BLaER1 (cell line): Measurements from ENCODE around the gene COL1A1.
A peak's percentile ranks its signal among the peaks of the same experiment; 100 is the strongest.

Experiments
- H3K27ac ChIP-seq: shearing (Covaris generic); formaldehyde crosslinking; 2 replicates; pipeline ENCODE4 v1.8.1; 2022
- H3K27me3 ChIP-seq: shearing (Covaris generic); formaldehyde crosslinking; 2 replicates; pipeline ENCODE4 v1.8.1; 2022
- H3K36me3 ChIP-seq: shearing (Covaris generic); formaldehyde crosslinking; 2 replicates; pipeline ENCODE4 v1.8.1; 2022
- H3K4me1 ChIP-seq: shearing (Covaris generic); formaldehyde crosslinking; 2 replicates; pipeline ENCODE4 v1.8.1; 2022
- H3K4me2 ChIP-seq: shearing (Covaris generic); formaldehyde crosslinking; 2 replicates; pipeline ENCODE4 v1.8.1; 2022
- H3K4me3 ChIP-seq: shearing (Covaris generic); formaldehyde crosslinking; 2 replicates; pipeline ENCODE4 v1.8.1; 2022
- H3K9ac ChIP-seq: shearing (Covaris generic); formaldehyde crosslinking; 2 replicates; pipeline ENCODE4 v1.8.1; 2022
- H3K9me3 ChIP-seq: shearing (Covaris generic); formaldehyde crosslinking; 2 replicates; pipeline ENCODE4 v1.8.1; 2022
- H4K20me1 ChIP-seq: shearing (Covaris generic); formaldehyde crosslinking; 2 replicates; pipeline ENCODE4 v1.8.1; 2022
- Cebpa-rat ChIP-seq: shearing (Covaris generic); IDR thresholded peaks from 2 replicates; pipeline ENCODE4 v1.8.1; 2022

COL1A1 gene

DNA sequence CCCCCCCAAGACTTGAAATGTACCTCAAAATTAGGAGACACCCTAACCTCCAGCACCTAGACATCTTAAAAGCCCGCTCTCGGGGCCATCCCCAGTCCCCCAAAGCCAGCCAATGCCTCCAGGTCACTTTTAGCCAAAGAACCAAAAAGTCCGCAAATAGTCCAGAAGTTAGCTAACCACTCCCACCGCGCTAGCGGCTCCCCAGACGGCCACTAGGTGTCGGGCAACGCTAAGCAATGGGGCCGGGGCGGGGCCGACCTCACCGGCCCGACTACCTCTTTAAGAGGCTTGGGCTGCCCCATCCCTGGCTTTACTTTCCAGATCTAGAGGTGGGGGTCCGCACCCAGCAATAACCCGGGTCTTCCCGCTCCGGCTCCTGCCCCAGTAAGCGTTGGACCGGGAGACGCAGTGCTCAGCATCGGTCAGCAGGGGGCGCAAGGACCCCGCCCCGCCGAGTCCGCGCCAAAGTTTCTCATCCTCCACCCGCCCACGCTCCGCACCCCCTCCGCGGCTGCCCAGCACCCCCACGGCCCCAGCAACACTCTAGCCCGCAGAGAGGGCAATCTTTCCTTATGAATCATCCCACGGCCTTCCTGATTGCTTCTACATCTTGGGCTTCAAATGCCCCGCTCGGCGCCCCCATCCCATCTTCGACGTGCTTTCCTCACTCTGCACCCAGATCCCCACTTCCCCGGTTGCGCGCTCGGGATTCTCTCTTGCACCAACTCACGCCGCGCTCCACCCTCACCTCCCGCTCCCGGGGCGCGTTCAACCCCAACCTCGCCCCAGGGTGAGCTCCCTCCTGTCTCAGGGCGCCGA lies 765 bp downstream of the COL1A1 start:
- no peaks in the 10 kb centered on the region for H3K9me3 ChIP-seq
- peak overlapping the region; percentile 65 for H3K4me3 ChIP-seq
- TF ChIP-seq Cebpa-rat, result no peak
- H3K27me3 ChIP-seq, result peaks cover 56% of the 10 kb centered on the region
- H3K4me1 ChIP-seq, result peaks cover 27% of the 10 kb centered on the region
- H3K36me3 ChIP-seq, result no peaks in the 10 kb centered on the region
- H3K4me2 ChIP-seq, result peak overlapping the region; percentile 85
- no peak overlapping the region for H3K27ac ChIP-seq
- no peaks in the 10 kb centered on the region; the same call in 1 of the 2 replicates for H4K20me1 ChIP-seq
- H3K9ac ChIP-seq, result peak overlapping the region; percentile 6; the same call in 1 of the 2 replicates

DNA sequence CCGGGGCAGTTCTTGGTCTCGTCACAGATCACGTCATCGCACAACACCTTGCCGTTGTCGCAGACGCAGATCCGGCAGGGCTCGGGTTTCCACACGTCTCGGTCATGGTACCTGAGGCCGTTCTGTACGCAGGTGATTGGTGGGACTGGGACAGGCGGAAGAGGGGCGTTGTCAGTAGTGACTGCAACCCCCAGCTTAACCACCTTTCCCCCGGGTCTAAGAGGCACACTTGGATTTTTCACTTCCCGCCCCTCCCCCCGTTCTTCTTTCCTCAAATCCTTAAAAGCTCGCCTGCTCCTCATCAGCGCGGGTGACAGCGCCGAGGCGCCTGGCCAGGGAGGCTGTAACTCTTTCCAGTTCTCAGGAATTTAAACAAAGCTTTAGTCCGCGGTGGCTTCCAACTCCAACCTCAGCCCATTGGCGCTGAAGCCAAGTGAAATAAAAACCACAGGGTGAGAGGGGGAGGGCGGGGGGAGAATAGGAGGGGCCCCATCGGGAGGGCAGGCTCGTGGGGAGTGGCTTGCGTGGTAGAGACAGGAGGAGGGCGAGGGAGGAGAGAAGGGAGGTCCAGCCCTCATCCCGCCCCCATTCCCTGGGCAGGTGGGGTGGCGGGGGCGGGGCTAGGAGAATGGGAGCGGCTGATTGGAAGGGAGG lies 1.5 kb downstream of the COL1A1 start:
- H3K27ac ChIP-seq, result no peak overlapping the region
- peaks cover 34% of the 10 kb centered on the region for H3K4me1 ChIP-seq
- H3K27me3 ChIP-seq, result peaks cover 49% of the 10 kb centered on the region
- H4K20me1 ChIP-seq, result no peaks in the 10 kb centered on the region; the same call in 1 of the 2 replicates
- no peak for TF ChIP-seq Cebpa-rat
- peak overlapping the region; percentile 65 for H3K4me3 ChIP-seq
- no peaks in the 10 kb centered on the region for H3K9me3 ChIP-seq
- H3K9ac ChIP-seq, result peak overlapping the region; percentile 6; the same call in 1 of the 2 replicates
- H3K36me3 ChIP-seq, result no peaks in the 10 kb centered on the region
- peak overlapping the region; percentile 85 for H3K4me2 ChIP-seq

DNA sequence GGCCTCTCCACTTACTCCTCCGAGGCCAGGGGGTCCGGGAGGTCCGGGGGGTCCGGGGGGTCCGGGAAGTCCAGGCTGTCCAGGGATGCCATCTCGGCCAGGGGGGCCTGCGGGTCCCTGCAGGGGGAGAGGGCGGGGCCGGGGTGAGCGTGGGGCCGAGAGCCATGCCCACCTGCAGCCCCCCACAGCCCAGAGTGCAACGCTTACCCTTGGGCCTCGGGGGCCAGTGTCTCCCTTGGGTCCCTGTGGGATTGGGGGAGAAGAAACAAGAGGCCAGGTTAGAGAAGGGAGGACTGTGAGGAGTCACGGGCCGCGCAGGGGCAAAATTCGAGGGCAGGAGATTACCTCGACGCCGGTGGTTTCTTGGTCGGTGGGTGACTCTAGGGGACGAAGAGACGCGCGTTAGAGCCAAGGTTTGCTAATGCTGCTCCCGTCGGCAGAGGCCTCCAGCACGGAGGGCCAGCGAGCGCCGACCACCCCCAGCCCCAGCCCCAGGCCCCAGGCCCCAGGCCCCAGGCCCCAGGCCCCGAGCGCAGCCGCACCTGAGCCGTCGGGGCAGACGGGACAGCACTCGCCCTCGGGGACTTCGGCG lies 2.1 kb downstream of the COL1A1 start:
- Histone ChIP-seq H3K27ac (no peak overlapping the region), H3K9me3 (no peaks in the 10 kb centered on the region), H4K20me1 (no peaks in the 10 kb centered on the region; the same call in 1 of the 2 replicates), H3K9ac (no peak overlapping the region), H3K27me3 (peaks cover 43% of the 10 kb centered on the region), H3K4me1 (peaks cover 37% of the 10 kb centered on the region), H3K4me3 (peak overlapping the region; percentile 65), H3K4me2 (peak overlapping the region; percentile 85), H3K36me3 (no peaks in the 10 kb centered on the region)
- no peak for TF ChIP-seq Cebpa-rat

DNA sequence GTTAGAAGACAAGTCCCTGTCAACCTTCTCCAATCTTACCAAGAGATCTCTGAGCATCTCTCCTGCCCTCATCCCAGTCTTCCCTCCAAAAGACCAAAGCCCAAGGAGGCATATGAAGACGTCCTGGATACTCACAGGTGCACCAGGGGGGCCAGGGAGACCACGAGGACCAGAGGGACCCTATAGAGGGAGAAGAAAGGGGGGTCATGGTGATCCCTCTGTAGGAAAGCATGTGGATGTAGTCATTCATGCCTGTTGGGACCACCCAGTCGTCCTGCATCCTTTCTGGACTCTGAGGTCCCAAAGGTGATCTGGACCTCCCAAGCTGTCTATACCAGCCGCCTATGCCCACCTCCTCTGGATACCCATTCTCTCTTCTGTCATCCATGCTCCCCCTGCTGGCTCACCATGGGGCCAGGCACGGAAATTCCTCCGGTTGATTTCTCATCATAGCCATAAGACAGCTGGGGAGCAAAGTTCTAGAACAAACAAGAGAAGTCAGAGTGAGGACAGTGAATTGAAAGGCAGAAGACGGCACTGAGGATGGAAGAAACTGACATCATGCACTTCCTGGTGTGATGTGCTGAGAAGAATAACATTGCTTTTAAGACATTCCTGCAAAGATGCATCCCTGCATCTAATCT lies 3.3 kb downstream of the COL1A1 start:
- Histone ChIP-seq H3K9me3 (no peaks in the 10 kb centered on the region), H3K27ac (no peak overlapping the region), H3K36me3 (no peaks in the 10 kb centered on the region), H3K4me3 (no peak overlapping the region), H3K4me1 (peaks cover 44% of the 10 kb centered on the region), H3K4me2 (peak overlapping the region; percentile 11; the same call in 1 of the 2 replicates), H3K27me3 (peaks cover 31% of the 10 kb centered on the region), H3K9ac (no peak overlapping the region), H4K20me1 (no peaks in the 10 kb centered on the region; the same call in 1 of the 2 replicates)
- TF ChIP-seq Cebpa-rat, result no peak

DNA sequence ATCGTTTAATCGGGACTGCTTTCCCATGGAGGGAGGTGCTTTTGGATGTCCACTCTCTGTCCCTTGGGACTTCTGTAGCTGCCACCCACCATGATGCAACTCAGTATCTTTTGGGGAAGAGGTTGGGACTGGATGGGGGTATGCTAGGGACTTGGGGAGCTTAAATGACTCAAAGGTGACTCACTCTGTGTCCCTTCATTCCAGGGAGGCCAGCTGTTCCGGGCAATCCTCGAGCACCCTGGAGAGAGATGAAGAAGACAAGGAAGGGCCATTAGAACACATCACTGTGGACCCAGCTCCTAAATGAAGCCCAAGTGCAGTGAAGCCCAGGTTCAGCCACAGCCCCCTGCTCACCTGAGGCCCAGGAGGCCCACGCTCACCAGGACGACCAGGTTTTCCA lies 4.6 kb downstream of the COL1A1 start:
- Histone ChIP-seq H3K4me3 (no peak overlapping the region), H3K9me3 (no peaks in the 10 kb centered on the region), H3K9ac (no peak overlapping the region), H3K4me2 (no peak overlapping the region), H3K36me3 (no peaks in the 10 kb centered on the region), H3K4me1 (peaks cover 57% of the 10 kb centered on the region), H3K27me3 (peaks cover 18% of the 10 kb centered on the region), H3K27ac (no peak overlapping the region), H4K20me1 (no peaks in the 10 kb centered on the region; the same call in 1 of the 2 replicates)
- TF ChIP-seq Cebpa-rat, result no peak

DNA sequence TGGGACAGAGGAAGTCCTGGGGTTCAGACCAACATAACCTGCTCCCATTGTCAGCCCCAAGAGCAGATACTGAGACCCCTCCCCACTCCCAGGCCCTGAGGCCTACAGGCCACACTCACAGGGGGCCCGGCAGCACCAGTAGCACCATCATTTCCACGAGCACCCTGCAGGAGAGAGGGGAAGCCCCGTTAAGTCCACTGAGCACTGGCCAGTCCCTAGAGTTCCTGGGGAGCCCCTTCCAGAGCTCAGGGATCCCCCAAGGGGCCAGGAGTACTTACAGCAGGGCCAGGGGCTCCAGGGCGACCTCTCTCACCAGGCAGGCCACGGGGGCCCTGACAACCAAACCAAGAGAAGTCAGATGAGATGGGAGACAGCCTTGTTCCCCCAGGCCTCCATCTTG lies 5.4 kb downstream of the COL1A1 start:
- Histone ChIP-seq H3K4me3 (no peak overlapping the region), H3K27me3 (peaks cover 10% of the 10 kb centered on the region), H3K4me1 (peaks cover 59% of the 10 kb centered on the region), H3K9ac (no peak overlapping the region), H3K36me3 (no peaks in the 10 kb centered on the region), H3K4me2 (peak overlapping the region; percentile 28; the same call in 1 of the 2 replicates), H4K20me1 (no peaks in the 10 kb centered on the region; the same call in 1 of the 2 replicates), H3K27ac (no peak overlapping the region), H3K9me3 (no peaks in the 10 kb centered on the region)
- no peak for TF ChIP-seq Cebpa-rat

DNA sequence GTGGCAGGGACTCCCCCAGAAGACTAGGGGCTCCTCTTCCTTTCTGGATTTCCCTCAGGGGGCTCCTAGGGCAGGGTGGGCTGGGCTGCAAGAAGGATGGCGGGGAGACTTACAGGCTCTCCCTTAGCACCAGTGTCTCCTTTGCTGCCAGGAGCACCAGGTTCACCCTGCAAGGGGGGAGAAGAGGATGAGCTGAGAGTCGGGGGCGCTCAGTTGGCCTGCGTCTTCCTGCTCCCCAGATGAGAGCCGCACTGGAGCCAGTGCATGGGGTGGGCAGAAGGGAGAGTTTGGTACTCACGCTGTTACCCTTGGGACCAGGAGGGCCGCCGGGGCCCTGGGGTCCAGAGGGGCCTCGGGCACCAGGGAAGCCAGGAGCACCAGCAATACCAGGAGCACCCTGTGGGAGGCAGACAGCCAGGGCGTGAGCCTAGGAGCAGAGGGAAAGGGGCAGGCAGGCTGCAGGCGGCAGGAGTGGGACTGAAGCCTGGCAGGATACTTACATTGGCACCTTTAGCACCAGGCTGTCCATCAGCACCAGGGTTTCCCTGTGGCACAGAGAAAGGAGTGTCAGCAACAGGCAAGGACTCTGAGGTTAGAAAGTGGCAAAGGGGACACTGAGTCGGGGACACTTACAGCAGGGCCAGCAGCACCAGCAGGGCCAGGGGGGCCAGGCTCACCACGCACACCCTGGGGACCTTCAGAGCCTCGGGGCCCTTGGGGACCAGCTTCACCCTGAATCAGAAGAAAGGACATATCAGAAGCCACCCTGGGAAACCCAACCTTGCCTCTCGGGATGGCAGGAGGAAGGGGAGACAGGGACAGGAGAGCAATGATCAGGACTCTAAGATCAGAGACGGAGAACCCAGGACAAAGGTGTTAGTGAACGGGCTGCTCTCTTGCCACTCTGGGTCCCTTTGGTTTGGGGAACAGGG lies 6.2 kb downstream of the COL1A1 start:
- Histone ChIP-seq H3K9ac (no peak overlapping the region), H3K9me3 (no peaks in the 10 kb centered on the region), H3K27me3 (0 out of 2 replicates have a peak, but pooled peaks cover 4% of the 10 kb centered on the region), H3K4me1 (peaks cover 55% of the 10 kb centered on the region), H3K4me3 (no peak overlapping the region), H3K4me2 (peak overlapping the region; percentile 28; the same call in 1 of the 2 replicates), H3K36me3 (no peaks in the 10 kb centered on the region), H3K27ac (no peak overlapping the region), H4K20me1 (no peaks in the 10 kb centered on the region)
- no peak for TF ChIP-seq Cebpa-rat

DNA sequence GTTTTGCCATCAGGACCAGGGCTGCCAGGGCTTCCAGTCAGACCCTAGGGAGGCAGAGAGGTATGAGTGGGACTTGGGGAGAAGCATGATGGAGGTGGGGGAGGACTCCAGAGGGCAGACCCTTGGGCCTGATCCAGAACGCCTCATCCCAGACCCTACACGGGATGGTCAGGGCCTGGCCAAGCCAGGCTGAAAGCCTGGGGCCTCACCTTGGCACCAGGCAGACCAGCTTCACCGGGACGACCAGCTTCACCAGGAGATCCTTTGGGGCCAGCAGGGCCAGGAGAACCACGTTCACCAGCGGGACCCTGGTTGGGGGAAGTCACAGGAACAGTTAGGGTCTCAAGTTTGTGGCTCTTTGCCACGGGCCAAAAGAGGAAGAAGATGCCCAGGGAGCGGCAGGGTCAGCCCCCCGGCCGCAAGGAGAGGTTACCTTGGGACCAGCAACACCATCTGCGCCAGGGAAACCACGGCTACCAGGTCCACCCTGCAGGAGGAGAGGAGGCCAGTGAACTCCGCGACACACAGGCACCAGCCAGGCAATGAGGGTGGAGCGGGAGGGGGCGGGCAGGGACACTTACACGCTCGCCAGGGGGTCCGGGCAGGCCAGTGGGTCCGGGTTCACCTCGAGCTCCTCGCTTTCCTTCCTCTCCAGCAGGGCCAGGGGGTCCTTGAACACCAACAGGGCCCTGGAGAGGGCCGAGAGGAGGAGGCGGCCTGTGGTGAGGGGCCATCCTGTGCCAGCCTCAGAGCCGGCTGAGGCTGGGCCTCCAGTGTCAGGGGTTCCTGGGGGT lies 7.1 kb downstream of the COL1A1 start:
- H3K4me3 ChIP-seq, result no peak overlapping the region
- H4K20me1 ChIP-seq, result no peaks in the 10 kb centered on the region
- no peaks in the 10 kb centered on the region for H3K27me3 ChIP-seq
- H3K27ac ChIP-seq, result no peak overlapping the region
- TF ChIP-seq Cebpa-rat, result no peak
- H3K4me1 ChIP-seq, result peaks cover 46% of the 10 kb centered on the region
- H3K36me3 ChIP-seq, result no peaks in the 10 kb centered on the region; the same call in 1 of the 2 replicates
- no peaks in the 10 kb centered on the region for H3K9me3 ChIP-seq
- peak overlapping the region; percentile 62; the same call in 1 of the 2 replicates for H3K4me2 ChIP-seq
- H3K9ac ChIP-seq, result no peak overlapping the region
